ENCODE results near the gene ARHGAP6.

ARHGAP6 gene

GRCh38 chrX:11111037-11111851 is 554.5 kb downstream of the ARHGAP6 start, which contains the start of gene HCCS:
Gene HCCS (plus strand): TSS chrX:11111332. CDS start chrX:11112061, 729 bp downstream.
- no peak for TF ChIP-seq Cebpa-rat (IDR thresholded peaks at IDR 0.05)
- peak within 1 kb of the TSS; percentile 77 for H3K4me3 ChIP-seq
- H3K4me1 ChIP-seq: peaks cover 31% of the 10 kb centered on the region
- H3K36me3 ChIP-seq: peaks cover 28% of the 10 kb centered on the region
- H3K4me2 ChIP-seq: peak within 1 kb of the TSS; percentile 71
- peaks cover 4% of the 10 kb centered on the region; the same call in 1 of the 2 replicates for H3K9me3 ChIP-seq
- H4K20me1 ChIP-seq: peaks cover 40% of the 10 kb centered on the region
- H3K9ac ChIP-seq: peak within 1 kb of the TSS; percentile 84
- H3K27ac ChIP-seq: peak within 1 kb of the TSS; percentile 85
- peaks cover 81% of the 10 kb centered on the region for H3K27me3 ChIP-seq

GRCh38 chrX:11109968-11110367 is 555.8 kb downstream of the ARHGAP6 start:
- peaks cover 4% of the 10 kb centered on the region; the same call in 1 of the 2 replicates for H3K9me3 ChIP-seq
- H3K27me3 ChIP-seq: peaks cover 81% of the 10 kb centered on the region
- H3K27ac ChIP-seq: no peak overlapping the region
- no peak for TF ChIP-seq Cebpa-rat (IDR thresholded peaks at IDR 0.05)
- H3K4me3 ChIP-seq: peak overlapping the region; percentile 77; the same call in 1 of the 2 replicates
- H3K9ac ChIP-seq: no peak overlapping the region
- peaks cover 18% of the 10 kb centered on the region for H3K36me3 ChIP-seq
- peaks cover 31% of the 10 kb centered on the region for H3K4me1 ChIP-seq
- peak overlapping the region; percentile 57 for H3K4me2 ChIP-seq
- peaks cover 29% of the 10 kb centered on the region for H4K20me1 ChIP-seq

GRCh38 chrX:11108253-11108941 is 557.3 kb downstream of the ARHGAP6 start:
- Histone ChIP-seq H4K20me1 (peaks cover 17% of the 10 kb centered on the region), H3K27me3 (peaks cover 77% of the 10 kb centered on the region), H3K4me2 (no peak overlapping the region), H3K36me3 (peaks cover 3% of the 10 kb centered on the region; the same call in 1 of the 2 replicates), H3K27ac (no peak overlapping the region), H3K4me1 (peaks cover 23% of the 10 kb centered on the region), H3K9me3 (peaks cover 4% of the 10 kb centered on the region; the same call in 1 of the 2 replicates), H3K9ac (no peak overlapping the region), H3K4me3 (no peak overlapping the region)
- TF ChIP-seq Cebpa-rat (IDR thresholded peaks at IDR 0.05): no peak

DNA sequence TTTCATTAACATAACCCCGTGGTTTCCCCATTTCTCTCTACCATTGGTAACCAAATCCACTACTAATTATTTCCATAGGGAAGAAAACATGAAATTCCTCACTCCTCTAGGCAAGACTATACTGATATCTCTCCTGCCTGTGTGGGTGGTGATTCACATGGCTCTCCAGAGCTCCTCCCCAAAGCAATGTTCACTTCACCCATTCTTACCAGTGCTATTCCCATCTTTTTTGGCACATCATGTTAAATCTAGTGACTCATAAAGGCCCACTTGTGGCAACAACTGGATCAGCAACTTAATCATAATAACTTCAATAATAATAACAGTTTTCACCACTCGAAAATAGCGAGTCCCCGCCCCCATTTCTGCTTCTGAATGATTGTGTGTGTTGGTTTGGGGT is 560.6 kb downstream of the ARHGAP6 start:
- Histone ChIP-seq H3K4me2 (no peak overlapping the region), H3K9ac (no peak overlapping the region)

DNA sequence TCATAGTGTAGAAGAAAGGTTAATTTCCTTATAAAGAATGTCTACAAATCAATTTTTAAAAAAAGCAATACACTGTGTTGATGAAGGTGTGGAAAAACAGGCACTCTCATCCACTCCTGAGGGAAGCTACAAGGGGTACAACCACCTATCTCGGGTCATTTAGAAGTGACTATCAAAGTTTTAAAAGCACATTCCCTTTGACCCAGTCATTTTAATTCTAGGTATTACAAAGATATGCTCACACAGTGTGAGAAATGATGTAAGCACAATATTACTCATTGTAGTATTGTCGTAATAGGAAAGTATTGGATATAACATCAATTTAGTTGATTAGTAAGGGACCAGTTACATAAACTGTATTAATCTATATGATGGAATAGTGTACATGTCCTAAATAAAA is 562.0 kb downstream of the ARHGAP6 start:
- Histone ChIP-seq H4K20me1 (no peaks in the 10 kb centered on the region), H3K4me3 (no peak overlapping the region), H3K4me1 (no peaks in the 10 kb centered on the region), H3K4me2 (no peak overlapping the region), H3K9me3 (no peaks in the 10 kb centered on the region), H3K27ac (no peak overlapping the region), H3K9ac (no peak overlapping the region), H3K36me3 (0 out of 2 replicates have a peak, but pooled peaks cover 3% of the 10 kb centered on the region), H3K27me3 (peaks cover 81% of the 10 kb centered on the region)
- no peak for TF ChIP-seq Cebpa-rat (IDR thresholded peaks at IDR 0.05)

More for the DNA sequence above, 560.6 kb downstream of the ARHGAP6 start:
- Histone ChIP-seq H3K9me3 (peaks cover 4% of the 10 kb centered on the region; the same call in 1 of the 2 replicates), H4K20me1 (no peaks in the 10 kb centered on the region), H3K4me1 (peaks cover 3% of the 10 kb centered on the region; the same call in 1 of the 2 replicates), H3K4me3 (no peak overlapping the region), H3K27me3 (peaks cover 86% of the 10 kb centered on the region), H3K36me3 (0 out of 2 replicates have a peak, but pooled peaks cover 3% of the 10 kb centered on the region), H3K27ac (no peak overlapping the region)
- TF ChIP-seq Cebpa-rat (IDR thresholded peaks at IDR 0.05): no peak

- 0 out of 2 replicates have a peak, but pooled peaks cover 3% of the 10 kb centered on the region for H3K36me3 ChIP-seq
- TF ChIP-seq Cebpa-rat (IDR thresholded peaks at IDR 0.05): no peak
- H3K27ac ChIP-seq: no peak overlapping the region
- H3K9me3 ChIP-seq: no peaks in the 10 kb centered on the region
- peaks cover 82% of the 10 kb centered on the region for H3K27me3 ChIP-seq
- no peaks in the 10 kb centered on the region for H4K20me1 ChIP-seq
- H3K9ac ChIP-seq: no peak overlapping the region
- H3K4me1 ChIP-seq: no peaks in the 10 kb centered on the region
- no peak overlapping the region for H3K4me3 ChIP-seq
- no peak overlapping the region for H3K4me2 ChIP-seq
These were observed 562.7 kb downstream of the ARHGAP6 start for GRCh38 chrX:11103006-11103405.

DNA sequence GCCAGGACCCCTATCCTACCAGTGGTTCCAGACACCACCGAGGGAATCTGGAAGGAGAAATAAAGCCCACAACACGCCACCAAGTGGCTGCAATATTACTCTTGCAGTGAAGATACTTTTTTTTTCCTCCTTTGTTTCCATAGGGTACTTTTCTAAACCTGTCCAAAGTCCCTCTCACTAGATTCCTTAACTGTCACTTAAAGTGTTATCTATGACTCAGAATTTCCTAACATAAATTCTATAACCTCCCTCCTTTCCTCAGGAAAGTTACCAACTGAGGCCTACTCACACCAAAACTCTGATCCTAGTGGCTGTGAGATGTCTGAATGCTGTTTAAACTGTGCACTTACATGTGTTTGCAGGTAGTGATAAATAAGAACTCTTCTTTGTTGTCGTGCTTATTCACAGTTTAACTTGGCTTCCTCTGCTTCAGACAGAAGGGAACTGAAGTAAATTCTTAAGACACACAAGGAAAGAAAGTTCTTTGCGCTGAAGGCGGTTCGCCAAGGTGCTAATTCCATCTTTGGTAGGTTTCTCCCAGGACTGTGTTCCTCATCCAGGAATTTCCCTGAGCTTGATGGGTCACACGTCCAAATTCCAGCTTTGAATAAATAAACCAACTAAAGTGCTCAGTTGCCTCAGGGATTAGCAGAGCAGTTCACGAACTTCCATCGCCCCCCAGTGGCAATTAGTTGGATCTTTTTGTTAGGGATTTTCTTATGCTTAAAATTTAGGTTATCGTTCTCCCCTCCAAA is 565.3 kb downstream of the ARHGAP6 start:
- no peaks in the 10 kb centered on the region for H4K20me1 ChIP-seq
- peaks cover 75% of the 10 kb centered on the region for H3K27me3 ChIP-seq
- H3K4me3 ChIP-seq: no peak overlapping the region
- no peaks in the 10 kb centered on the region for H3K9me3 ChIP-seq
- no peak overlapping the region for H3K27ac ChIP-seq
- no peak overlapping the region for H3K9ac ChIP-seq
- H3K36me3 ChIP-seq: no peaks in the 10 kb centered on the region
- no peak overlapping the region for H3K4me2 ChIP-seq
- no peak for TF ChIP-seq Cebpa-rat (IDR thresholded peaks at IDR 0.05)
- no peaks in the 10 kb centered on the region for H3K4me1 ChIP-seq

DNA sequence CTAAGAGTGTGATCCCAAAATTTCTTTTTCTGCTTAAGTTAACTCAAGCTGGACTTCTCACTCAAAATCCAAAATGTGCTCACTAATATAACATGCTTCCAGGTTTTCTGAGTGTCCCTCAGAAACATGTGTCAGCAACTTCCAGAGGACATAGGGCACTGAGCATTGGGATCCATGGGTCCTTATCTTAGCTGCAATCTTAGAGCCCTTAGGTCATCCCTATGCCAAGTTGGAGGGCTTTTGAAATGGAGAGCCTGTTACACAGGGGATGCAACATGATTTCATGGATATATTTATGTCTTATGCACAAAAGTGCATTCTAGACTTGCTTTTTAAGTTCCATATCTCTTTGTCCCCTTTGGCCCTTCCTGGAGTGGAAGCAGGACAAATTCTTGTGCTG is 566.3 kb downstream of the ARHGAP6 start:
- no peak for TF ChIP-seq Cebpa-rat (IDR thresholded peaks at IDR 0.05)
- Histone ChIP-seq H3K9me3 (no peaks in the 10 kb centered on the region), H3K36me3 (no peaks in the 10 kb centered on the region), H3K4me2 (no peak overlapping the region), H3K27ac (no peak overlapping the region), H3K4me3 (no peak overlapping the region), H4K20me1 (no peaks in the 10 kb centered on the region), H3K27me3 (peaks cover 73% of the 10 kb centered on the region), H3K9ac (no peak overlapping the region), H3K4me1 (no peaks in the 10 kb centered on the region)

GRCh38 chrX:11097933-11098332 is 567.8 kb downstream of the ARHGAP6 start:
- Histone ChIP-seq H4K20me1 (no peaks in the 10 kb centered on the region), H3K27me3 (peaks cover 73% of the 10 kb centered on the region), H3K9me3 (no peaks in the 10 kb centered on the region), H3K9ac (no peak overlapping the region), H3K4me3 (no peak overlapping the region), H3K4me1 (no peaks in the 10 kb centered on the region), H3K27ac (no peak overlapping the region), H3K36me3 (no peaks in the 10 kb centered on the region), H3K4me2 (no peak overlapping the region)
- TF ChIP-seq Cebpa-rat (IDR thresholded peaks at IDR 0.05): no peak

Data from BLaER1 (cell line).